Esophagus squamous epithelium (tissue), 5 donors: Measurements from ENCODE around the gene GNG13. TPM values are rescaled to one million over a fixed set of nuclear protein-coding genes. Genes with fewer than 3 reads are reported as not detected.

Experiments used
- DNase-seq: peaks from one replicate; lab custom pipeline; 2025; lab: John Stamatoyannopoulos, UW
- H3K27ac ChIP-seq, 4 donors: fragments of 200-600 bp; sonication (generic); one replicate each; pipeline ENCODE4 v1.5.1; 2016 to 2019; ENCODE audit warnings: mild to moderate bottlenecking in 1 of 4
- H3K27me3 ChIP-seq, 4 donors: fragments of 200-600 bp; sonication (generic); 1 replicate in 3 of 4; 2 replicates in 1 of 4; pipeline versions ENCODE4 v1.5.1 to v1.6.0; 2017 to 2021; ENCODE audit warnings: antibody characterized with exemption in 1 of 4
- H3K36me3 ChIP-seq, 3 donors: fragments of 200-600 bp; sonication (generic); one replicate each; pipeline ENCODE4 v1.5.1; 2016 to 2019
- H3K4me1 ChIP-seq, 3 donors: fragments of 200-600 bp; sonication (generic); one replicate each; pipeline ENCODE4 v1.5.1; 2017 to 2019
- H3K4me3 ChIP-seq, 4 donors: fragments of 200-600 bp; sonication (generic); 1 replicate in 3 of 4; 2 replicates in 1 of 4; pipeline ENCODE4 v1.5.1; 2016 to 2019; ENCODE audit warnings: mild to moderate bottlenecking in 2 of 4, moderate library complexity in 1 of 4
- H3K9me3 ChIP-seq, 3 donors: fragments of 200-600 bp; sonication (generic); one replicate each; pipeline ENCODE4 v1.5.1; 2016 to 2019
- POLR2A ChIP-seq, 4 donors: fragments of 450-650 bp; IDR thresholded peaks; one replicate each; pipeline ENCODE4 v1.6.1; 2017; ENCODE audit warnings: antibody characterized with exemption in 4 of 4, mild to moderate bottlenecking in 4 of 4, moderate library complexity in 3 of 4
- WGBS, 2 donors: methylation state at CpG; one replicate each; pipeline ENCODE4 v1.1.5; 2018; 5-methylcytosine and 5-hydroxymethylcytosine counted together
- intact Hi-C: fragments of 100-400 bp; cut with DNase I; formaldehyde crosslinking; loops from one replicate; pipeline ENCODE4 v1.15.0; 2022
- total RNA-seq, 4 donors: library from RNA; depleted of rRNA; stranded (reverse); fragments of >200 nt; gene quantifications; one replicate each; pipeline ENCODE4 v1.1.0, GENCODE V29; 2016
- TF ChIP-seq, protein P1 (sequence below), 6 experiments: fragments of 450-650 bp in 4 of 6; fragments of 200-600 bp in 2 of 6; sonication (generic) in 2 of 6; IDR thresholded peaks; one replicate each; pipeline ENCODE4 v1.5.1; 2016 to 2019; ENCODE audit warnings: antibody characterized with exemption in 6 of 6, mild to moderate bottlenecking in 4 of 6, moderate library complexity in 4 of 6
- donor health status: DM: yes; HTN: yes; CAD: no.

Gene GNG13
- total RNA-seq, 4 donors from 2014 or later, result not detected

DNA sequence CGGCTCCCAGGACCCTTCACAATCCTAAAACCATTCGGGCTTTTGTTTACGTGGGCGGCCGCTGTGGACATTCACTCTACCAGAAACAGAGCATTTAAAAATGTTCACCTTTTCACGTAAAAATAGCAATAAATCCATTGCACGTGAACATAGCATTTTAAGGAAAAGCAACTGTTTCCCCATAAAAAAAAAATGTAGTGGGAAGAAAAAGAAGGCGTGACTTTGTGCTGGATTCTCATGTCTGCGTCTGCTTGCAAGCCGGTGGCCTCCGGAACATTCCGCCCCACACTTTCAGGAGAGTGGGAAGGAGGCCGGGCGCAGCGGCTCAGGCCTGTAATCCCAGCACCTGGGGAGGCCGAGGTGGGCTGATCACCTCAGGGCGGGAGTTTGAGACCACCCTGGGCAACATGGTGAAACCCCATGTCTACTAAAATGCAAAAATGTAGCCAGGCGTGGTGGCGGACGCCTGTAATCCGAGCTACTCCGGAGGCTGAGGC, 13.4 kb upstream of the GNG13 start:
- no peak overlapping the region for H3K27ac ChIP-seq
- H3K36me3 ChIP-seq, result no peaks in the 10 kb centered on the region
- no peak for DNase-seq
- H3K4me1 ChIP-seq, result peaks cover 0 to 9% (median 4%) of the 10 kb centered on the region in 3 donors
- peak overlapping the region in 2 of 4 donors; percentile 18 to 37 for H3K4me3 ChIP-seq
- 59 to 66% methylated on average over 12 to 22 of the region's 22 CpGs for WGBS, 2 donors
- intact Hi-C loops, result loop anchor here (10.0 kb wide), 1 partner anchor 241 kb away; no protein-coding TSS in a partner anchor
- TF ChIP-seq, protein P1, sequence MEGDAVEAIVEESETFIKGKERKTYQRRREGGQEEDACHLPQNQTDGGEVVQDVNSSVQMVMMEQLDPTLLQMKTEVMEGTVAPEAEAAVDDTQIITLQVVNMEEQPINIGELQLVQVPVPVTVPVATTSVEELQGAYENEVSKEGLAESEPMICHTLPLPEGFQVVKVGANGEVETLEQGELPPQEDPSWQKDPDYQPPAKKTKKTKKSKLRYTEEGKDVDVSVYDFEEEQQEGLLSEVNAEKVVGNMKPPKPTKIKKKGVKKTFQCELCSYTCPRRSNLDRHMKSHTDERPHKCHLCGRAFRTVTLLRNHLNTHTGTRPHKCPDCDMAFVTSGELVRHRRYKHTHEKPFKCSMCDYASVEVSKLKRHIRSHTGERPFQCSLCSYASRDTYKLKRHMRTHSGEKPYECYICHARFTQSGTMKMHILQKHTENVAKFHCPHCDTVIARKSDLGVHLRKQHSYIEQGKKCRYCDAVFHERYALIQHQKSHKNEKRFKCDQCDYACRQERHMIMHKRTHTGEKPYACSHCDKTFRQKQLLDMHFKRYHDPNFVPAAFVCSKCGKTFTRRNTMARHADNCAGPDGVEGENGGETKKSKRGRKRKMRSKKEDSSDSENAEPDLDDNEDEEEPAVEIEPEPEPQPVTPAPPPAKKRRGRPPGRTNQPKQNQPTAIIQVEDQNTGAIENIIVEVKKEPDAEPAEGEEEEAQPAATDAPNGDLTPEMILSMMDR (IDR thresholded peaks at IDR 0.05), result no peak
- TF ChIP-seq POLR2A (IDR thresholded peaks at IDR 0.05), result no peak
- peaks cover 5 to 97% (median 20%) of the 10 kb centered on the region in 4 donors for H3K27me3 ChIP-seq
- no peaks in the 10 kb centered on the region for H3K9me3 ChIP-seq

DNA sequence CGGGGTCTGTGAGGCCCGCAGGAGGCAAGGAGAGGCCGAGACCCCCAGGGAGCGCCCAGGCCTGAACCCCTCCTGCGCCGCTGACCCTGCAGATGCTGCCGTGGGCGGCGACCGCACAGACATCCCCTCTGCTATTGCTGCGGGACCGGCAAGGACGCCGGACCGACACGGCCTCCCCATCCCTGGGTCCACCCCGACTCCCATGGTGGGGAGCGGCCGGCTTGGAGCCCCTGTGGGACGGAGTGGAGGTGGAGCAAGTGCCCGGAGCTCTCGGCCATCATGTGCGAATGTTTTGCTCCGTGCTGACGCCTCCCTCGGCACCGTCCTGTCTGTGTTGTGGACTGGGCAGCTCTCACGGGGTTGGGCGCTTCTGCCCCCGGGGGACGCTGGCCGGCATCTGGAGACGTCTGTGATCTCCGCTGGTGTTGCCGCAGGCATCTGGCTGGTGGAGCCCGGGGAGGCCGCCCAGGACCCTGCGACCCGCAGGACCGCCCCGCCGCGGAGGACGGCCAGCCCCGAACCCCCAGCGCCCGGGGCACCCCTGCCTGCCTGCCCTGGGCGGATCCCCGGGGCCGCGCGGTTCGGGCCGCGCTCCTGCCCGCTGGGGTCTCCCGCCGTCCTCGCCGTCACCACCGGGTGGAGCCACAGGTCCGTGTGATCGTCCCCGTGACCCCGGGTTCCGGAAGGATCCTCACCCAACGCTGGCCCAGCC, 12.8 kb upstream of the GNG13 start:
- Histone ChIP-seq H3K9me3 (no peaks in the 10 kb centered on the region), H3K27ac (no peak overlapping the region), H3K4me3 (peak overlapping the region in 2 of 4 donors; percentile 18 to 37), H3K27me3 (peaks cover 5 to 91% (median 20%) of the 10 kb centered on the region in 4 donors), H3K36me3 (no peaks in the 10 kb centered on the region), H3K4me1 (peaks cover under 1 to 11% (median 10%) of the 10 kb centered on the region in 3 donors)
- 5 to 9% methylated on average over 4 to 17 of the region's 67 CpGs for WGBS, 2 donors
- no peak for TF ChIP-seq POLR2A (IDR thresholded peaks at IDR 0.05)
- TF ChIP-seq, protein P1 (IDR thresholded peaks at IDR 0.05), result peak; percentile 29 to 62 (median 43)
- no peak for DNase-seq
- intact Hi-C loops, result loop anchor here (10.0 kb wide), 1 partner anchor 241 kb away; no protein-coding TSS in a partner anchor

DNA sequence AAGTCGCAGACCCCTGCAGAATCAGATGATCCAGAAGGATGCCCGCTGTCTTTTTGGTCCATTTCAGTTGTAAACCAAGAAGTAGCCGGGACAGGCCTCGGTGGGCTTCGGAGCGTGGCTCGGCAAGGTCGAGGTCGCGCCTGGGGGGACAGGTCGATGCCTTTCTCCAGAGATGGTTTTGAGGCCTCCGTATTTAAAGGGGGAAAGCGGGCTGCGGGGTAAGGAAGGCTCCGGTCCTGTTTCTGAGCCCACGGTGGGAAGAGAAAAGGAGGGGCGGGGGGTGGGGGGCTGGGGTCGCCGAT, 7.5 kb upstream of the GNG13 start:
- Histone ChIP-seq H3K9me3 (no peaks in the 10 kb centered on the region), H3K4me1 (peaks cover 3 to 24% (median 10%) of the 10 kb centered on the region in 3 donors), H3K27ac (peak overlapping the region; percentile 90 to 97 (median 96)), H3K4me3 (peak overlapping the region; percentile 72 to 88 (median 80)), H3K36me3 (no peaks in the 10 kb centered on the region), H3K27me3 (peaks cover 0 to 63% (median 2%) of the 10 kb centered on the region in 4 donors)
- 32 to 50% methylated on average over 8 to 13 of the region's 19 CpGs for WGBS, 2 donors
- intact Hi-C loops, result no loop called here
- no peak for DNase-seq
- TF ChIP-seq, protein P1 (IDR thresholded peaks at IDR 0.05), result no peak
- TF ChIP-seq POLR2A (IDR thresholded peaks at IDR 0.05), result no peak

DNA sequence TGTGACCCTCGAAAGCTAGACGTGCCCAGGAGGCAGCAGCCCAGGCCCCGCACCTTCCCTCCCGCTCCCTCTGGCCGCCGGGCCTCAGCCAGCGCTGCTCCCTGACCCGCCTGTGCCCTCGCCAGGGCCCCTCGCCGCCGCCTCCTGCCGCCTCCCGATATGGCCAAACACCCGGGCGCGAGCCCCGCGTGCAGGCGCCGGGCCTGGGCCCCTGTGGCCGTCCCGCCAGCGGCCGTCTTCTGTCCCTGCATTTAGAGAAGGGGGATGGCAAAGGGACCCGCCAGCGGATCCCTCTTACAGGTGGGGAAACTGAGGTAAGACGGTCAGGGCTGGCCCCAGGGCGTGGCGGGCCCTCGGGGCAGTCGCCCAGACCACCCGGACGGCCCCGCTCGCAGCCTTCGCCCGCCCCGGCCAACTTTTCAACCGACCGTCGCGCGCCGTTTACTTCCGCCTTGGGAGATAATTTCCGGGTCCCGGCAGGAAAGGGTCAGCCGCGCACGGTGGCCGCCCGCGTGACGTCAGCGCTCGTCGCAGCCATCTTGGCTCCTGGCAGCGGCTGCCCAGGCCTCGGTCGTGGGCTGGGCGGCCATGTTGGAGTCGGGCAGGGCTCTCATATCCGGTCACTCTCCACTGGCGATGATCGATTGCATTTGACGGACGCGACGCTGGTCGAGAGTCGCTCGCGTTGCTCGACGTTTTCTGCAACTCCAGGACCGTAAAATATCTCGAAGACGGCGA, 7.0 kb upstream of the GNG13 start:
- no peaks in the 10 kb centered on the region for H3K9me3 ChIP-seq
- H3K4me1 ChIP-seq, result peaks cover 3 to 23% (median 10%) of the 10 kb centered on the region in 3 donors
- WGBS, 2 donors, result 20 to 29% methylated on average over 3 to 18 of the region's 80 CpGs
- intact Hi-C loops, result no loop called here
- peak overlapping the region; percentile 90 to 97 (median 96) for H3K27ac ChIP-seq
- TF ChIP-seq POLR2A (IDR thresholded peaks at IDR 0.05), result peak in 2 of 4 donors; percentile 43 to 66
- TF ChIP-seq, protein P1 (IDR thresholded peaks at IDR 0.05), result peak in 2 of 6 experiments; percentile 11 to 30
- DNase-seq, result peak; percentile 35
- H3K36me3 ChIP-seq, result no peaks in the 10 kb centered on the region
- peak overlapping the region; percentile 72 to 88 (median 80) for H3K4me3 ChIP-seq
- peaks cover 0 to 63% (median 0%) of the 10 kb centered on the region in 4 donors for H3K27me3 ChIP-seq
